ENCODE measurements around the gene SORCS2.

Gene SORCS2

GRCh38 chr4:7500404-7500803, 308.1 kb downstream of the SORCS2 start:
- H3K9me3 ChIP-seq (ENCODE audit: control insufficient read depth, low read length), result no peaks in the 10 kb centered on the region
- peaks cover 30 to 66% of the 10 kb centered on the region in 2 experiments for H3K27me3 ChIP-seq (ENCODE audit: control insufficient read depth in 1 of 2, insufficient read depth in 1 of 2, low read length in 2 of 2)
- H3K4me3 ChIP-seq (ENCODE audit: insufficient read depth in 1 of 2, low read depth in 1 of 2, low read length in 2 of 2), result no peak overlapping the region
- H3K9ac ChIP-seq (ENCODE audit: low read length), result no peak overlapping the region
- no peak for DNase-seq
- H3K4ac ChIP-seq (ENCODE audit: low read depth in 1 of 2, low read length in 2 of 2), result no peak overlapping the region
- no peak overlapping the region for H2AFZ ChIP-seq (ENCODE audit: low read depth, low read length)
- no peak overlapping the region for H2BK15ac ChIP-seq (ENCODE audit: low read depth, poor library complexity, severe bottlenecking)
- no peak overlapping the region for H2BK5ac ChIP-seq (ENCODE audit: low read depth, low read length, poor library complexity, severe bottlenecking)
- H3K79me1 ChIP-seq (replicated peaks; ENCODE audit: low read length, poor library complexity, severe bottlenecking), result no peaks in the 10 kb centered on the region
- no peak overlapping the region for H3K23ac ChIP-seq (ENCODE audit: low read length in 2 of 2)
- H4K91ac ChIP-seq (ENCODE audit: low read length), result no peak overlapping the region
- H3K36me3 ChIP-seq (ENCODE audit: control insufficient read depth in 1 of 2, insufficient read depth in 2 of 2, low read depth in 1 of 2, low read length in 2 of 2), result no peaks in the 10 kb centered on the region
- H3K27ac ChIP-seq (ENCODE audit: low read length, poor library complexity, severe bottlenecking), result no peak overlapping the region
- no peak overlapping the region for H2BK12ac ChIP-seq (ENCODE audit: low read length in 2 of 2)
- no peak overlapping the region for H3K14ac ChIP-seq (ENCODE audit: low read length in 2 of 2)
- no peak overlapping the region for H4K8ac ChIP-seq (ENCODE audit: low read length)
- no peak overlapping the region for H3K18ac ChIP-seq (ENCODE audit: low read depth in 1 of 2, low read length in 2 of 2)
- no peak overlapping the region for H2AK5ac ChIP-seq (ENCODE audit: low read length, severe bottlenecking)
- no peak overlapping the region for H3K4me2 ChIP-seq (ENCODE audit: low read length, poor library complexity, severe bottlenecking)
- no peak overlapping the region for H2BK120ac ChIP-seq (ENCODE audit: low read depth, low read length)
- no peaks in the 10 kb centered on the region for H3K4me1 ChIP-seq (ENCODE audit: control insufficient read depth, insufficient read depth, low read depth, low read length)
- 85% methylated on average over 10 of the region's 10 CpGs for WGBS

DNA sequence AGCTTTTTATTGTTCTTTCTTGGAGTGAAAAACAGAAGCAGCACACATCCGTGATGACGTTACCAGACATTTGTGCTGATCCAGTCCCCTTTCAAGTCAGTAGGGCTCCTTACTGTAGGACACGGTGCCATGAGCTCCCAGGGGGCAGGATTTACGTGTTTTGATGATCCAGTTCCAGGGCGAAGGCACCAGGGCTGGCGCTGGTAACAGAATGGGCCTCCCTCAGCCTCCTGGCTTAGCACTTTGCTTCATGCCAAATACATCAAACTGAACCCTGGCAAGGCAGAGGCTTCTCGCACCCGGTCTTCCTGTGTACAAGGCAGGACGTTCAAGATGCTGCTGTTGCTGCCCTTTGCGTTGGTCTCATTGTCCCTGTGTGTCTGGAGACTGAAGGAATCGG, 309.0 kb downstream of the SORCS2 start:
- H2BK5ac ChIP-seq (ENCODE audit: low read depth, low read length, poor library complexity, severe bottlenecking), result no peak overlapping the region
- no peak overlapping the region for H3K14ac ChIP-seq (ENCODE audit: low read length in 2 of 2)

DNA sequence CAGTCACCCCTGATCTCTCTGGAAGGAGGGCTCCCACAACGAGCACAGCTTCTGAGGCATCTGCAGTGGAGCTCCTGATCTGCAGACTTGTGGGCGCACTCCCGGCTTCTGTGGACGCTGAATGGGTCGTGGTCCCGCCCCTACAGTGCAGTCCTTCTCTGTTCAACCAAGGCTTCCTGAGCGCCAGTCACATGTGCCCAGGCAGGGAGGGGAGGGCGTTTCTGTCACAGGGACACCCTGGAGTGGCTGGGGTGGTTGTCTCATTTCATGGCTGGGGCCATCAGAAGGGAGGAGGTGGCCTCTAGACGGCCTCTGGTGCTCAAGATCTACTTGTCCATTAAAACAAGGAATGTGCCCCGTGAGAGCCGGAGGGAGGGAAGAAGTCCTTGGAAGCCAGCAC, 309.5 kb downstream of the SORCS2 start:
- Histone ChIP-seq H4K91ac (ENCODE audit: low read length) (no peak overlapping the region), H3K9ac (ENCODE audit: low read length) (no peak overlapping the region), H3K79me1 (replicated peaks; ENCODE audit: low read length, poor library complexity, severe bottlenecking) (no peaks in the 10 kb centered on the region), H3K14ac (ENCODE audit: low read length in 2 of 2) (no peak overlapping the region), H3K4ac (ENCODE audit: low read depth in 1 of 2, low read length in 2 of 2) (no peak overlapping the region), H2AFZ (ENCODE audit: low read depth, low read length) (no peak overlapping the region), H3K23ac (ENCODE audit: low read length in 2 of 2) (no peak overlapping the region), H3K4me3 (ENCODE audit: insufficient read depth in 1 of 2, low read depth in 1 of 2, low read length in 2 of 2) (no peak overlapping the region), H2BK120ac (ENCODE audit: low read depth, low read length) (no peak overlapping the region), H4K8ac (ENCODE audit: low read length) (no peak overlapping the region), H3K4me2 (ENCODE audit: low read length, poor library complexity, severe bottlenecking) (no peak overlapping the region), H2BK5ac (ENCODE audit: low read depth, low read length, poor library complexity, severe bottlenecking) (no peak overlapping the region), H3K18ac (ENCODE audit: low read depth in 1 of 2, low read length in 2 of 2) (no peak overlapping the region), H3K4me1 (ENCODE audit: control insufficient read depth, insufficient read depth, low read depth, low read length) (no peaks in the 10 kb centered on the region), H2BK15ac (ENCODE audit: low read depth, poor library complexity, severe bottlenecking) (no peak overlapping the region), H3K9me3 (ENCODE audit: control insufficient read depth, low read length) (no peaks in the 10 kb centered on the region), H2AK5ac (ENCODE audit: low read length, severe bottlenecking) (no peak overlapping the region), H2BK12ac (ENCODE audit: low read length in 2 of 2) (no peak overlapping the region), H3K27me3 (ENCODE audit: control insufficient read depth in 1 of 2, insufficient read depth in 1 of 2, low read length in 2 of 2) (peaks cover 30 to 68% of the 10 kb centered on the region in 2 experiments), H3K36me3 (ENCODE audit: control insufficient read depth in 1 of 2, insufficient read depth in 2 of 2, low read depth in 1 of 2, low read length in 2 of 2) (no peaks in the 10 kb centered on the region), H3K27ac (ENCODE audit: low read length, poor library complexity, severe bottlenecking) (no peak overlapping the region)
- no peak for DNase-seq
- 75% methylated on average over 11 of the region's 11 CpGs for WGBS

More for the DNA sequence above, 309.0 kb downstream of the SORCS2 start:
- Histone ChIP-seq H3K27me3 (ENCODE audit: control insufficient read depth in 1 of 2, insufficient read depth in 1 of 2, low read length in 2 of 2) (peaks cover 30 to 68% of the 10 kb centered on the region in 2 experiments), H3K9ac (ENCODE audit: low read length) (no peak overlapping the region), H2AK5ac (ENCODE audit: low read length, severe bottlenecking) (no peak overlapping the region), H3K36me3 (ENCODE audit: control insufficient read depth in 1 of 2, insufficient read depth in 2 of 2, low read depth in 1 of 2, low read length in 2 of 2) (no peaks in the 10 kb centered on the region), H3K23ac (ENCODE audit: low read length in 2 of 2) (no peak overlapping the region), H4K91ac (ENCODE audit: low read length) (no peak overlapping the region), H2BK15ac (ENCODE audit: low read depth, poor library complexity, severe bottlenecking) (no peak overlapping the region), H3K27ac (ENCODE audit: low read length, poor library complexity, severe bottlenecking) (no peak overlapping the region), H3K4me2 (ENCODE audit: low read length, poor library complexity, severe bottlenecking) (no peak overlapping the region), H2BK12ac (ENCODE audit: low read length in 2 of 2) (no peak overlapping the region), H3K4me3 (ENCODE audit: insufficient read depth in 1 of 2, low read depth in 1 of 2, low read length in 2 of 2) (no peak overlapping the region), H2AFZ (ENCODE audit: low read depth, low read length) (no peak overlapping the region), H3K4me1 (ENCODE audit: control insufficient read depth, insufficient read depth, low read depth, low read length) (no peaks in the 10 kb centered on the region), H3K79me1 (replicated peaks; ENCODE audit: low read length, poor library complexity, severe bottlenecking) (no peaks in the 10 kb centered on the region), H4K8ac (ENCODE audit: low read length) (no peak overlapping the region), H3K4ac (ENCODE audit: low read depth in 1 of 2, low read length in 2 of 2) (no peak overlapping the region), H3K9me3 (ENCODE audit: control insufficient read depth, low read length) (no peaks in the 10 kb centered on the region), H3K18ac (ENCODE audit: low read depth in 1 of 2, low read length in 2 of 2) (no peak overlapping the region), H2BK120ac (ENCODE audit: low read depth, low read length) (no peak overlapping the region)
- 80% methylated on average over 11 of the region's 11 CpGs for WGBS
- no peak for DNase-seq

- Histone ChIP-seq H3K4me1 (ENCODE audit: control insufficient read depth, insufficient read depth, low read depth, low read length) (no peaks in the 10 kb centered on the region), H3K23ac (ENCODE audit: low read length in 2 of 2) (no peak overlapping the region), H3K14ac (ENCODE audit: low read length in 2 of 2) (no peak overlapping the region), H2BK12ac (ENCODE audit: low read length in 2 of 2) (no peak overlapping the region), H3K36me3 (ENCODE audit: control insufficient read depth in 1 of 2, insufficient read depth in 2 of 2, low read depth in 1 of 2, low read length in 2 of 2) (no peaks in the 10 kb centered on the region), H2AFZ (ENCODE audit: low read depth, low read length) (no peak overlapping the region), H3K18ac (ENCODE audit: low read depth in 1 of 2, low read length in 2 of 2) (no peak overlapping the region), H3K4me3 (ENCODE audit: insufficient read depth in 1 of 2, low read depth in 1 of 2, low read length in 2 of 2) (no peak overlapping the region), H3K27me3 (ENCODE audit: control insufficient read depth in 1 of 2, insufficient read depth in 1 of 2, low read length in 2 of 2) (peaks cover 28 to 56% of the 10 kb centered on the region in 2 experiments), H3K9me3 (ENCODE audit: control insufficient read depth, low read length) (no peaks in the 10 kb centered on the region), H3K79me1 (replicated peaks; ENCODE audit: low read length, poor library complexity, severe bottlenecking) (no peaks in the 10 kb centered on the region), H4K91ac (ENCODE audit: low read length) (no peak overlapping the region), H2AK5ac (ENCODE audit: low read length, severe bottlenecking) (no peak overlapping the region), H2BK120ac (ENCODE audit: low read depth, low read length) (no peak overlapping the region), H3K9ac (ENCODE audit: low read length) (no peak overlapping the region), H4K8ac (ENCODE audit: low read length) (no peak overlapping the region), H2BK5ac (ENCODE audit: low read depth, low read length, poor library complexity, severe bottlenecking) (no peak overlapping the region), H3K27ac (ENCODE audit: low read length, poor library complexity, severe bottlenecking) (no peak overlapping the region), H2BK15ac (ENCODE audit: low read depth, poor library complexity, severe bottlenecking) (no peak overlapping the region), H3K4ac (ENCODE audit: low read depth in 1 of 2, low read length in 2 of 2) (no peak overlapping the region), H3K4me2 (ENCODE audit: low read length, poor library complexity, severe bottlenecking) (no peak overlapping the region)
- 78% methylated on average over 15 of the region's 15 CpGs for WGBS
- DNase-seq, result no peak
Observed at GRCh38 chr4:7503559-7504249, 311.4 kb downstream of the SORCS2 start.

Measured in mesenchymal stem cell (in vitro differentiated cells and primary cell).